T47D (cell line): Measurements from ENCODE around the gene SELENOK.

Experiments
- DNase-seq, 2 experiments: peaks; one replicate each; pipeline versions ENCODE4 v3.0.0 to v3.0.0-alpha.2; 2011 to 2012; ENCODE audit warnings: low read depth in 1 of 2, low spot score in 1 of 2
- JUND ChIP-seq: IDR thresholded peaks from 2 replicates; pipeline ENCODE4 v1.6.1; 2012; ENCODE audit warnings: low read depth
- in situ Hi-C: cut with HindIII; loops from 2 replicates; pipeline ENCODE4 v1.10.0; 2016; ENCODE audit warnings: low sequenced_read_pairs, low pct_unique_long_range_greater_than_20kb

The SELENOK gene

GRCh38 chr3:53865732-53866499, 25.7 kb downstream of the SELENOK start:
- no peak for DNase-seq
- no peak for TF ChIP-seq JUND
- in situ Hi-C loops = no loop called here

DNA sequence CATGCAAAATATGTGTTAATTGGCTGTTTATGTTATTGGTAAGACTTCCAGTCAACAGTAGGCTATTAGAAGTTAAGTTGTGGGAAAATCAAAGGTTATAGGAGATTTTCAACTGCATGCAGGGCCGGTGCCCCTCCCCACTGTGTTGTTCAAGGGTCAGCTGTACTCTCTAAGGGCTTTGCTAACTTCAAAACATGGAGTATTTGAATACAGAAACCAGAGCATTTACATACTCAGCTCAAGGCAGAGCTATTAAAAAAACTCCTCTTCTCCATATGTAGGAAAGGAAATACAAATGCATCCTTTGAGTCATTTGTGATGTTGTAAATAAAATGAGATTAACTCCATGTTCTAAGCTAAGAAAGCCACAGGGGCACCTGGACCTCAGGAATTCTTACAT, 28.5 kb downstream of the SELENOK start:
- in situ Hi-C loops = no loop called here
- no peak for TF ChIP-seq JUND
- no peak for DNase-seq

- TF ChIP-seq JUND = no peak
- no peak for DNase-seq
- in situ Hi-C loops = no loop called here
These were observed 29.4 kb downstream of the SELENOK start for GRCh38 chr3:53862241-53862640.

DNA sequence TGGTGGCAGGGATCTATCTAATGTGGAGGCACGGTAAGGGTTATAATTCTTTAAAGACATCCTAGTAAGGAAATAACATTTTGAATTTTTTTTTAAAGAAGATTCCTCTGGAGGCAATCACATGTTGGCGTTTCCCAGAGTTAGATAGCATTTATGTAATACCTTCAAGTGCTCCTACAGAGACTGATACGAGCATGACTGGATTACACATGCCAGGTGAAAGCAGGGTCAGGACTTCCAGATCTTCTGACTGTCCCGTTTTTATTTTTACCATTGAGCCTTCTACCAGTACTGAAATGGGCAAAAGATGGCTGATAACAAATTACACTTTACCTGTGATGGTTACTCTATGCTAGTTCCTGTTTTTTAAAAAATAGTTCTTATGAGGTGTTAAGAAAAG, 31.5 kb downstream of the SELENOK start:
- no peak for DNase-seq
- TF ChIP-seq JUND = no peak
- in situ Hi-C loops = no loop called here

DNA sequence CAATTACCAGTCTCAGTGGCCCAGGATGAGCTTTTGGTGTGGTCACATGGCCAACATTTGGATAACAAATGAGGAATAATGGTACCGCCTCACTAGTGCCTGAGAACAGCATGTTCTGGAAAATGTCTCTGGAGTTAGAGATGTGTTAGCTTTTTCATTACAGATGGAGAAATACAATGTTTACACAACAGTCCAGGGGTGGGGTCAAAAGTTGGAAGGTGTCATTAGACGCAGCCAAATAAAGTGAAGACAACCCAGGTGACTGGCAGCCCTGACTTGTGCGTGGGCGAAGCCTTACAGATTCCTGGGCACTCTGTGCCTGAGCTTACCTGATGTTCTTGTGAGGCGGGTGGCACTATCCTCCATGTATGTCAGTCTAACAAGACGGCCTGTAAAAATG, 32.5 kb downstream of the SELENOK start:
- DNase-seq = no peak
- in situ Hi-C loops = no loop called here
- TF ChIP-seq JUND = no peak

DNA sequence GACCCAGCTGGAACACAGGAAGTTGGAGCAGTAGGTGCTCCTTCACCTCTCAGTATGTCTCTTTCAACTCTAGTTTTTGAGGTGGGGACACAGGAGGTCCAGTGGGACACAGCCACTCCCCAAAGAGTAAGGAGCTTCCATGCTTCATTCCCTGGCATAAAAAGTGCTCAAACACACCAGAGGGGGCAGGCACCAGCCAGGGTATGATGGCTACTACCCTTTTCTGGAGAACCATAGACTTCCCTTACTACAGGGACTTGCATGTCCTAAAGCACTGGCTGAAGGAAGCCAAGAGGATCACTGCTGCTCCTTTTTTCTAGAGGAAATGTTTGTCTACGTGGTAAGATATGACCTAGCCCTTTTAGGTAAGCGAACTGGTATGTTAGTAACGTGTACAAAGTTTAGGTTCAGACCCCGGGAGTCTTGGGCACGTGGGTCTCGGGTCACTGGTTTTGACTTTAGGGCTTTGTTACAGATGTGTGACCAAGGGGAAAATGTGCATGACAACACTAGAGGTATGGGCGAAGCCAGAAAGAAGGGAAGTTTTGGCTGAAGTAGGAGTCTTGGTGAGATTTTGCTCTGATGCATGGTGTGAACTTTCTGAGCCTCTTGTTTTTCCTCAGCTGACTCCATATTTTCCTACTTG, 33.4 kb downstream of the SELENOK start:
- no peak for DNase-seq
- in situ Hi-C loops = no loop called here
- TF ChIP-seq JUND = no peak

DNA sequence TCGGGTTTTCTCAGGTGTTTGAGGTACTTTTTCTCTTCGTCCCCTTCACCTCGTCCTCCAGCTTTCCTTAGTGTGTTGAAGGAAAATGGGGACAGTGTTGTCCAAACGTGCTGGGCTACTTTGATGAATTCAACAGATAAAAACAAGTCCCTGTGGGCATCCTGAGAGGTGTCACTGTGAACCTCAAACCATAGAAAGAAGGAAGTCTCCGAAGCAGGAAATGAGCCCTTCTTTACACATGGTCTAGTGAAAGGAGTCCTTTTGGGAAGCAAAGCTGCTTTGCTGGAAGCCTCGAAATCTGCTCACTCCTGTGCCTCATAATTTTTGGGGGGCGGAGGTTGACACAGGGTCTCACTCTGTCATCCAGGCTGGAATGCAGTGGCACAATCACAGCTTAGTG, 34.7 kb downstream of the SELENOK start:
- no peak for DNase-seq
- in situ Hi-C loops = no loop called here
- TF ChIP-seq JUND = no peak

DNA sequence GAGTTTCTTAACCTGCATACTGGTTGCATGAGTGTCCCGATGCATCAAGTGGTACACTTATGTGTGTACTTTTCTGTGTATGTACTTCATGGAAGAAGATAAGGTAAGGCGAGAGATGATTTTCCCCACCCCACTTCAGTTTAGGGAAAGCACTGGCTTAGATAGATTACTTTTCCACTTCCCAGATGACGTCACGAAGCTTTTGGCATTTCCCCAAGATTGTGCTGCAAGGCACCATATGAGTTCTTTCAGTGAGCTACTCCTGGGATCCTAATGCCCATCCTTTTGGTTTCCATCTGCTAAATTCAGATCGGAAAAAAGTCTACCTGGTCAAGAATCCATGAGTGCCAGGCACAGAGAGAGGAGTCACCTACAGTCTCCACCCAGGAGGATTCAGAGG, 40.8 kb downstream of the SELENOK start:
- DNase-seq = no peak
- in situ Hi-C loops = no loop called here

DNA sequence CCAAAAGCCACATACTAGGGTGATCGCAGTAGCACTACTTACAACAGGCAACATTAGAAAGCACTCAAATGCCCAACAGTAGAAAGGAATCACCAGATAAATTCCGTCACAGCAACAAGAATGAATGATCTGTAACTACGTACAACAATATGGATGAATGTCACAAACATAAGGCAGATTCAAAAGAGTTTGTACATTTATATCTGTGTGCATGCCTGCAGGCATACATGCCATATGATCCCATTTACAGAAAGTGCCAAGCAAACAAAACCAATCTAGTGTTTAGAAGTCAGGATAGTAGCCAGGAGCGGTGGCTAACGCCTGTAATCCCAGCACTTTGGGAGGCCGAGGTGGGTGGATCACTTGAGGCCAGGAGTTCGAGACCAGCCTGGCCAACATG, 41.7 kb downstream of the SELENOK start:
- TF ChIP-seq JUND = no peak
- DNase-seq = no peak
- in situ Hi-C loops = no loop called here

More for the DNA sequence above, 40.8 kb downstream of the SELENOK start:
- no peak for TF ChIP-seq JUND

GRCh38 chr3:53846851-53847155, 44.9 kb downstream of the SELENOK start:
- in situ Hi-C loops = no loop called here
- no peak for DNase-seq
- TF ChIP-seq JUND = no peak

DNA sequence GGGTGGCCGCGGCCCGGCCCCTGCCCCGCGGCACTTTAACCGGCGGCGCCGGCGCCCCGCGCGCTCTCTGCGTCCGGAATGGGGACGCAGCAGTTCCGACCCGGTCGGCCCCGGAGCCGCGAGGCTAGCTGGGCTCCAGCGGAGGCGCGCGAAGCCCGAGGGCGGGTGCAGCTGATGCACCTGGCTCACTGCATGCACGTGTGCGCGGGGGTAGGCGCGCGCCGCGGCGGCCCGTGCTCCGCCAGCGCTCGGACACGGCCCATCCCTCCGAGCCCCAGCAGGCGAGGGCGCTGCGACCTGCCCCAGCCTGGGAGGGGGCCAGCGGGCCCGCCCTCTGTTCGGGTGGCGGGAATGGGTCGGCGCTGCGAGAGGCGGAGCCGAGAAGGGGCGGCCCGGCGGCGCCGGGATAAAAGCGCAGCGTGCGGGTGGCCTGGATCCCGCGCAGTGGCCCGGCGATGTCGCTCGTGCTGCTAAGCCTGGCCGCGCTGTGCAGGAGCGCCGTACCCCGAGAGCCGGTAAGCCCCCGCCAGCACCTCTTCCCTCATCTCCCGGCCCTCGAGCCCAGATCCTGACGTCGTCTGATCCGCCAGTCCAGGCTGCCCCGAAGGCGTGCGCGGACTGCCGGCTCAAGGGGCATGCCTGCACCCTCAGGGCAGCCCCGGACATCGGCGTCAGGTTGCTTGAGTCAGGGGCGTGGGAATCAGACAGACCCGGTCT, 45.4 kb downstream of the SELENOK start, which contains the start of the genes CHDH and IL17RB:
CHDH (minus strand) TSS at position 286 of the 717 bp plus-strand sequence. CDS start 22,411 bp downstream, outside the sequence.
IL17RB (plus strand) TSS at position 435 of the 717 bp plus-strand sequence; CDS start at position 456, 21 bp downstream.
- in situ Hi-C loops = no loop called here
- TF ChIP-seq JUND = no peak
- DNase-seq = peak; percentile 62 to 92

- DNase-seq = no peak
- TF ChIP-seq JUND = no peak
These were observed 45.9 kb downstream of the SELENOK start for GRCh38 chr3:53845881-53846133.

More at GRCh38 chr3:53845881-53846133, 45.9 kb downstream of the SELENOK start:
- in situ Hi-C loops = no loop called here
